Measurements from ENCODE around the gene MAPK8IP3.

MAPK8IP3 gene

GRCh38 chr16:1740781-1741490 lies 34.9 kb downstream of the MAPK8IP3 start:
- no peak overlapping the region for H3K4me3 ChIP-seq (ENCODE audit: low read length)
- no peak for TF ChIP-seq CTCF (conservative IDR thresholded peaks at IDR 0.05; ENCODE audit: low read depth, low read length)
- DNase-seq (ENCODE audit: low read depth) = no peak

- no peak for DNase-seq (ENCODE audit: low read depth)
- H3K4me3 ChIP-seq (ENCODE audit: low read length) = no peak overlapping the region
- no peak for TF ChIP-seq CTCF (conservative IDR thresholded peaks at IDR 0.05; ENCODE audit: low read depth, low read length)
These were observed 35.7 kb downstream of the MAPK8IP3 start for GRCh38 chr16:1741553-1742165.

GRCh38 chr16:1743376-1744337 lies 37.7 kb downstream of the MAPK8IP3 start:
- TF ChIP-seq CTCF (conservative IDR thresholded peaks at IDR 0.05; ENCODE audit: low read depth, low read length) = no peak
- no peak for DNase-seq (ENCODE audit: low read depth)
- H3K4me3 ChIP-seq (ENCODE audit: low read length) = no peak overlapping the region

DNA sequence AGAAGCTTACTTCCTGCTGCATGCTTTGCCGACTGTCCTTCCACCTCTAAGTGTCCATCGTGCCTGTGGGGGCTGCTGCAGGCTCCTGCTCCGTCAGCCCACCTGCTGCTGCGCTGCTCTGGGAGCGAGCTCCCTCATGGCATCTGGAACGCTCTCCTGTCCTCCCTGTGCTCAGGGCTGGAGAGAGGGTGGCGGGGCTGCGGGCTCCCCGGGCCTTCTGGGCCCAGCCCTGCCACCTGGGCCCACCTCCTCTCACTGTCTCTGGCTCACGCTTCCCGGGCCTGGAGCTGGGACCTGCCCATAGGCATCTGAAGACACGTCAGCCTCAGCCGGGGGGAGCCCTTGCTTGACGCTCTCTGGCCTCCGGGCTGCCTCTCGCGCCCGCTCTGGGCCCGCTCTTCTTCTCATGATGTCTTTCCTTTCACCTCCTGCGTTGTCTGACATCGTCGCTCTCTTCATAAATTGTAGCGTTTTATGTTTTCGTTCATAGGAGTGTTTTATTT lies 38.4 kb downstream of the MAPK8IP3 start:
- no peak for TF ChIP-seq CTCF (conservative IDR thresholded peaks at IDR 0.05; ENCODE audit: low read depth, low read length)
- DNase-seq (ENCODE audit: low read depth) = no peak

GRCh38 chr16:1745181-1745899 lies 39.3 kb downstream of the MAPK8IP3 start:
- H3K4me3 ChIP-seq (ENCODE audit: low read length) = no peak overlapping the region
- TF ChIP-seq CTCF (conservative IDR thresholded peaks at IDR 0.05; ENCODE audit: low read depth, low read length) = no peak
- DNase-seq (ENCODE audit: low read depth) = no peak

More for the DNA sequence above, 38.4 kb downstream of the MAPK8IP3 start:
- no peak overlapping the region for H3K4me3 ChIP-seq (ENCODE audit: low read length)

GRCh38 chr16:1745900-1746692 lies 40.1 kb downstream of the MAPK8IP3 start:
- peak; percentile 37 for DNase-seq (ENCODE audit: low read depth)
- TF ChIP-seq CTCF (conservative IDR thresholded peaks at IDR 0.05; ENCODE audit: low read depth, low read length) = no peak
- no peak overlapping the region for H3K4me3 ChIP-seq (ENCODE audit: low read length)

Data from retinal pigment epithelial cell (primary cell).